ENCODE results near the gene USP34.

Gene USP34

GRCh38 chr2:61283443-61284160 lies 187.3 kb downstream of the USP34 start:
- DNase-seq: no peak

GRCh38 chr2:61282104-61282590 lies 188.7 kb downstream of the USP34 start:
- no peak for DNase-seq

GRCh38 chr2:61281321-61281720 lies 189.6 kb downstream of the USP34 start:
- no peak for DNase-seq

- DNase-seq: no peak
These were observed 193.1 kb downstream of the USP34 start for GRCh38 chr2:61277756-61278155.

- DNase-seq: no peak
These were observed 195.2 kb downstream of the USP34 start for GRCh38 chr2:61275575-61276184.

GRCh38 chr2:61272421-61273070 lies 198.3 kb downstream of the USP34 start:
- no peak for DNase-seq

GRCh38 chr2:61268249-61268648 lies 202.6 kb downstream of the USP34 start:
- no peak for DNase-seq

GRCh38 chr2:61266632-61267505 lies 204.0 kb downstream of the USP34 start:
- no peak for DNase-seq

- DNase-seq: no peak
These were observed 207.1 kb downstream of the USP34 start for GRCh38 chr2:61263830-61264229.

- no peak for DNase-seq
These were observed 208.2 kb downstream of the USP34 start for GRCh38 chr2:61262699-61263098.

- DNase-seq: no peak
These were observed 213.4 kb downstream of the USP34 start for GRCh38 chr2:61257446-61257845.

GRCh38 chr2:61255580-61256437 lies 215.1 kb downstream of the USP34 start:
- no peak for DNase-seq

GRCh38 chr2:61254536-61254935 lies 216.4 kb downstream of the USP34 start:
- DNase-seq: no peak

- DNase-seq: no peak
These were observed 217.8 kb downstream of the USP34 start for GRCh38 chr2:61253136-61253535.

GRCh38 chr2:61252031-61252430 lies 218.9 kb downstream of the USP34 start:
- no peak for DNase-seq

GRCh38 chr2:61249521-61250071 lies 221.3 kb downstream of the USP34 start:
- no peak for DNase-seq

GRCh38 chr2:61247204-61247812 lies 223.6 kb downstream of the USP34 start:
- no peak for DNase-seq

GRCh38 chr2:61244694-61245093 lies 226.2 kb downstream of the USP34 start:
- no peak for DNase-seq

GRCh38 chr2:61241266-61241665 lies 229.6 kb downstream of the USP34 start:
- no peak for DNase-seq

- DNase-seq: no peak
These were observed 232.5 kb downstream of the USP34 start for GRCh38 chr2:61238219-61239012.
